Kidney (tissue), 14 donors: Measurements from ENCODE around the gene PRSS27. TPM values are rescaled to one million over a fixed set of nuclear protein-coding genes. Genes with fewer than 3 reads are reported as not detected.

Experiments used
- DNase-seq, 5 donors: peaks; one replicate each; pipeline ENCODE4 v3.0.0-alpha.2; 2013 to 2020
- FAIRE-seq: peaks from 2 replicates; lab custom pipeline; 2012; peaks lifted over from hg19 to GRCh38; lab: Jason Lieb, UNC
- H3K27ac ChIP-seq, 2 donors: one replicate each; pipeline ENCODE4 v1.7.0; 2013; ENCODE audit warnings: low read depth in 2 of 2, low read length in 2 of 2, inconsistent platforms in 1 of 2
- H3K27me3 ChIP-seq: one replicate; pipeline ENCODE4 v1.7.1; 2013; ENCODE audit warnings: low read length, inconsistent platforms; ENCODE audit not compliant: control insufficient read depth, insufficient read depth
- H3K36me3 ChIP-seq, 3 donors: one replicate each; pipeline versions ENCODE4 v1.7.0 to v1.7.1; 2013; ENCODE audit warnings: low read length in 3 of 3, control low read depth in 1 of 3, inconsistent platforms in 1 of 3; ENCODE audit not compliant: insufficient read depth in 3 of 3, control insufficient read depth in 2 of 3
- H3K4me1 ChIP-seq, 3 donors: one replicate each; pipeline versions ENCODE4 v1.7.0 to v1.7.1; 2013; ENCODE audit warnings: low read length in 3 of 3, inconsistent platforms in 1 of 3, low read depth in 1 of 3; ENCODE audit not compliant: control insufficient read depth in 2 of 3, insufficient read depth in 2 of 3
- H3K4me3 ChIP-seq, 3 donors: one replicate each; pipeline versions ENCODE4 v1.7.0 to v1.8.1; 2013; ENCODE audit warnings: low read length in 3 of 3, control low read depth in 1 of 3, inconsistent platforms in 1 of 3
- H3K9ac ChIP-seq, 3 donors: one replicate each; pipeline versions ENCODE4 v1.7.0 to v1.7.1; 2013; ENCODE audit warnings: low read length in 3 of 3, control low read depth in 1 of 3, inconsistent platforms in 1 of 3
- H3K9me3 ChIP-seq, 3 donors: one replicate each; pipeline versions ENCODE4 v1.7.0 to v1.7.1; 2013; ENCODE audit warnings: low read length in 3 of 3, control low read depth in 1 of 3, inconsistent platforms in 1 of 3; ENCODE audit not compliant: control insufficient read depth in 2 of 3, insufficient read depth in 1 of 3
- intact Hi-C: fragments of 100-400 bp; cut with DNase I; formaldehyde crosslinking; loops from one replicate; pipeline ENCODE4 v1.11.1; 2022
- polyA plus RNA-seq: library from polyadenylated mRNA; stranded (reverse); fragments of 350-450 nt; fragmentation: Illumina TruSeq; extraction: RNeasy Lipid Tissue Mini Kit (QIAGEN cat#74804); gene quantifications from one replicate; pipeline ENCODE4 v1.2.3, GENCODE V29; 2014; ENCODE audit warnings: low read depth, low replicate concordance; ENCODE audit not compliant: insufficient read depth
- total RNA-seq: library from RNA; stranded (reverse); fragmentation: NEBNext Ultra II Directional; extraction: Animal tissue kit (Norgen Biotek cat#: 25700); gene quantifications from one replicate; pipeline ENCODE4 v1.2.1, GENCODE V29; 2021
- TF ChIP-seq, protein P1 (sequence below): IDR thresholded peaks from 3 replicates; pipeline ENCODE4 v1.5.1; 2012; ENCODE audit warnings: mild to moderate bottlenecking, moderate library complexity, borderline replicate concordance; ENCODE audit not compliant: insufficient read depth; ENCODE audit errors: extremely low read depth
- donor health status: control.
- donor health status: control.
- donor health status: control.
- donor health status: control.
- donor health status: control.
- donor health status: DM: yes; HTN: yes; CAD: no.
- donor health status: Normal renal cell carcinoma (clear cell type).

Gene PRSS27
- total and polyA plus RNA-seq, 2 donors from 2014 or later, result 0.41 to 2.1 TPM

GRCh38 chr16:2745116-2745890 lies 25.3 kb upstream of the PRSS27 start:
- peak in 1 of 5 donors; percentile 45 for DNase-seq
- FAIRE-seq, result no peak
- intact Hi-C loops, result no loop called here
- H3K4me3 ChIP-seq, result no peak overlapping the region
- no peaks in the 10 kb centered on the region for H3K9me3 ChIP-seq
- no peaks in the 10 kb centered on the region for H3K27me3 ChIP-seq
- no peaks in the 10 kb centered on the region for H3K4me1 ChIP-seq
- TF ChIP-seq, protein P1, sequence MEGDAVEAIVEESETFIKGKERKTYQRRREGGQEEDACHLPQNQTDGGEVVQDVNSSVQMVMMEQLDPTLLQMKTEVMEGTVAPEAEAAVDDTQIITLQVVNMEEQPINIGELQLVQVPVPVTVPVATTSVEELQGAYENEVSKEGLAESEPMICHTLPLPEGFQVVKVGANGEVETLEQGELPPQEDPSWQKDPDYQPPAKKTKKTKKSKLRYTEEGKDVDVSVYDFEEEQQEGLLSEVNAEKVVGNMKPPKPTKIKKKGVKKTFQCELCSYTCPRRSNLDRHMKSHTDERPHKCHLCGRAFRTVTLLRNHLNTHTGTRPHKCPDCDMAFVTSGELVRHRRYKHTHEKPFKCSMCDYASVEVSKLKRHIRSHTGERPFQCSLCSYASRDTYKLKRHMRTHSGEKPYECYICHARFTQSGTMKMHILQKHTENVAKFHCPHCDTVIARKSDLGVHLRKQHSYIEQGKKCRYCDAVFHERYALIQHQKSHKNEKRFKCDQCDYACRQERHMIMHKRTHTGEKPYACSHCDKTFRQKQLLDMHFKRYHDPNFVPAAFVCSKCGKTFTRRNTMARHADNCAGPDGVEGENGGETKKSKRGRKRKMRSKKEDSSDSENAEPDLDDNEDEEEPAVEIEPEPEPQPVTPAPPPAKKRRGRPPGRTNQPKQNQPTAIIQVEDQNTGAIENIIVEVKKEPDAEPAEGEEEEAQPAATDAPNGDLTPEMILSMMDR, result no peak
- H3K27ac ChIP-seq, result no peak overlapping the region
- no peaks in the 10 kb centered on the region for H3K36me3 ChIP-seq
- H3K9ac ChIP-seq, result no peak overlapping the region

GRCh38 chr16:2744711-2745110 lies 24.7 kb upstream of the PRSS27 start:
- intact Hi-C loops, result no loop called here
- Histone ChIP-seq H3K36me3 (no peaks in the 10 kb centered on the region), H3K4me3 (no peak overlapping the region), H3K4me1 (no peaks in the 10 kb centered on the region), H3K27ac (no peak overlapping the region), H3K9me3 (no peaks in the 10 kb centered on the region), H3K9ac (no peak overlapping the region), H3K27me3 (no peaks in the 10 kb centered on the region)
- FAIRE-seq, result no peak
- DNase-seq, result peak in 1 of 5 donors; percentile 56
- TF ChIP-seq, protein P1, result no peak

- TF ChIP-seq, protein P1, result no peak
- H3K36me3 ChIP-seq, result no peaks in the 10 kb centered on the region
- H3K27me3 ChIP-seq, result no peaks in the 10 kb centered on the region
- no peak overlapping the region for H3K4me3 ChIP-seq
- DNase-seq, result peak in 1 of 5 donors; percentile 66
- H3K9ac ChIP-seq, result no peak overlapping the region
- intact Hi-C loops, result no loop called here
- no peak for FAIRE-seq
- H3K4me1 ChIP-seq, result no peaks in the 10 kb centered on the region
- no peaks in the 10 kb centered on the region for H3K9me3 ChIP-seq
- H3K27ac ChIP-seq, result no peak overlapping the region
Measured at GRCh38 chr16:2743007-2743810, 23.2 kb upstream of the PRSS27 start.
